SIG-M5 (cell line): ENCODE results near the gene DOCK8.
"Not testable (repeated sequence)": the region's sequence is repeated elsewhere in the genome, so short reads cannot be mapped to it uniquely, and the experiment has no call there.

Experiments used
- DNase-seq: peaks from one replicate; lab custom pipeline; 2025; lab: John Stamatoyannopoulos, UW

DOCK8 gene

DNA sequence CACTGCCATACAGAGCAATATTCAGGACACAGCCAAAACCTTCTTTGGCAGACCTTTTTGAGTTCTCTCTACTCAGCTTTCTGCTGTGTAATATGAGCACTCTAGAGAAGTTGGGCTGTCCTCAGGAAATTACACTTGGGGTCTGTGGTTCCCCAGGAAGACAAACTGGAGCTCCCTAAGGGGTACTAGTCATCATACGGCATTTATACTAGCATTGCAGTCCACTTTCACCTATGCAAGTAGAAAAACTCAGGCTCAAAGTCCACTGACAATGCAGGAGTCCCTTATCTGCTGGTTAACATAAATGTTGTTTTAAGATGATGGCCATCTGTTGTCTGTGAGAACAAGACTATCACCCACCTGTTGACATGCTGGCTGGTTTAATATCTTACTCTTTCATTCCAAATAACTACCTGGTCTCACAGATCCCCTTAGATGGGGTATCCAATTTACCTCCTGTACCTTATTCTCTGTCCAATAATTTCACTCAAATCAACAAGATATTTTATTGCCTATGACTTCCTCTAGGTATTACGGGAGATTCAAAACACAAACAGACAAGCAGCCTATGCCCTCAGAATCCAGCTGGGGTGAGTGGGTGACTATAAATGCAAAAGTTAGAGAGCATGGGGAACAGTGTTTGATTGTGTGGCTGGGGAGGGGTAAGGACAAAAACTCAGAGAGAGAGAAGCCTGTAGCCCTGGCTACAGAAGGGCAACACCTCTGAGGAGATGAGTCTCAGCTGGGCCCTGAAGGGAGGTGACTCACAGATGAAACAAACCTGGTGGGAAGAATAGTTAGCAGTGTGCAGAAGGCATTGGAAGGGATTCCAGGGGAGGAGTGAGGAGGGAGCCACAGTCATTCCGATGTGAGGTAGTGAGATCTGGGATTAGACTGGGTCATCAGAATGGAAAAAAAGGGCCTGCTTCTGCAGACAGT, 10.2 kb downstream of the DOCK8 start:
- DNase-seq: no peak

DNA sequence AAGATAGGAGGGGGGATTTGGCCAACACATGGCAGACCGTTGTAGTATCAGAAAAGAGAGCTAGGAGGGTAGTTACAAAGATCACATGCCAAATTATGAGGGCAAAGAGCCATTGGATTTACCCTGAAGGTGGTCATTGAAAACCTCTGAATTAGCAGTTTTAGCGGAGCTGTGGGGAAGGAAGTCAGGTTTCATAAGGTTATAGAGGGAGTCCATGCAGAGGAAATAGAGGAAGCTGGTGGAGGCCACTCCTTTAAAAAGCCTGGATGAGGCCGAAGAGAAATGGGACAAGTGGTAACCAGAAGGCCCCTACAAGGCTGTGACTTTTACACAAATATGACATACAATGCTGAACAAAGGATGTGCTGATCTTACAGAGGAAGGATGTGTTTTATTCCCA, 13.2 kb downstream of the DOCK8 start:
- no peak for DNase-seq

DNA sequence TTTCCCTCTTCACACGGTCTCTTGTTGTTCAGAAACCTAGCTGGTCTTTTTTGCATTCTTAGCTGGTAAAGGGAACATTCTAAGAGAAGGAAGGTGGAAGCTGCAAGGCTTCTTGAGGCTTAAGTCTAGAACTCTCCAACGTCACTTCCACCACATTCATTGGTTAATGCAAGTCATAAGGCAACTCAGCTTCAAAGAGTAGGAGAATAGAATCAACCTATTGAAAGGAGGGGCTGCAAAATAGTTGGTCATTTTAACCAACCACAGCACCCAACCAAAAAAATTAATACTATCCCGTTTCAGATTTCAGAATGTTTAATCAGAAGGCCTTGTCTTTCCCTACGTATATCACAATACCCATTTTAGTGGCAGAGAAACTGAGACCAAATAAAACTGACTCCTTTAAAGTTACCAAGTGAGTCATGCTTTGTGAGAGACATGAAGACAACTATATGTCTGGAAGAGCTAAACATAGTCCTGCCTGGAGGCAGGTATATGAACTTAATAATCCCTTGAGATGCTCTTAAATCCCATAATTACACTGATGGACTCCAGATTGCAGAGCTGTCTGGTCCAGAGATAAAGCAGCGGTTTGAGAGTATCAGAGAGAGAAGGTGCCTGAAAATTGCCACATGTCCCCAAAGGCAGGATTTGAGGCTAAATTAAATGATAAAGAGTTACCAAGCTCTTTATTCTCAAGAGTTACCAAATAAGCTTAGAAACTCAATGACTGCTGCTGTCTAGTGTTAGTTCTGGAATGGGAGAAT, 14.4 kb downstream of the DOCK8 start:
- DNase-seq: no peak

DNA sequence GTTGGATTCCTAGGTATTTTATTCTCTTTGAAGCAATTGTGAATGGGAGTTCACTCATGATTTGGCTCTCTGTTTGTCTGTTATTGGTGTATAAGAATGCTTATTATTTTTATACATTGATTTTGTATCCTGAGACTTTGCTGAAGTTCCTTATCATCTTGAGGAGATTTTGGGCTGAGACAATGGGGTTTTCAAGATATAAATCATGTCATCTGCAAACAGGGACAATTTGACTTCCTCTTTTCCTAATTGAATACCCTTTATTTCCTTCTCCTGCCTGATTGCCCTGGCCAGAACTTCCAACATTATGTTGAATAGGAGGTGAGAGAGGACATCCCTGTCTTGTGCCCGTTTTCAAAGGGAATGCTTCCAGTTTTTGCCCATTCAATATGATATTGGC, 17.0 kb downstream of the DOCK8 start:
- not testable (repeated sequence) for DNase-seq

DNA sequence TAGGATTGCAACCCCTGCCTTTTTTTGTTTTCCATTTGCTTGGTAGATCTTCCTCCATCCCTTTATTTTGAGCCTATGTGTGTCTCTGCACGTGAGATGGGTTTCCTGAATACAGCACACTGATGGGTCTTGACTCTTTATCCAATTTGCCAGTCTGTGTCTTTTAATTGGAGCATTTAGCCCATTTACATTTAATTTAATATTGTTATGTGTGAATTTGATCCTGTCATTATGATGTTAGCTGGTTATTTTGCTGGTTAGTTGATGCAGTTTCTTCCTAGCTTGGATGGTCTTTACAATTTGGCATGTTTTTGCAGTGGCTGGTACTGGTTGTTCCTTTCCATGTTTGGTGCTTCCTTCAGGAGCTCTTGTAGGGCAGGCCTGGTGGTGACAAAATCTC, 19.0 kb downstream of the DOCK8 start:
- DNase-seq: not testable (repeated sequence)

DNA sequence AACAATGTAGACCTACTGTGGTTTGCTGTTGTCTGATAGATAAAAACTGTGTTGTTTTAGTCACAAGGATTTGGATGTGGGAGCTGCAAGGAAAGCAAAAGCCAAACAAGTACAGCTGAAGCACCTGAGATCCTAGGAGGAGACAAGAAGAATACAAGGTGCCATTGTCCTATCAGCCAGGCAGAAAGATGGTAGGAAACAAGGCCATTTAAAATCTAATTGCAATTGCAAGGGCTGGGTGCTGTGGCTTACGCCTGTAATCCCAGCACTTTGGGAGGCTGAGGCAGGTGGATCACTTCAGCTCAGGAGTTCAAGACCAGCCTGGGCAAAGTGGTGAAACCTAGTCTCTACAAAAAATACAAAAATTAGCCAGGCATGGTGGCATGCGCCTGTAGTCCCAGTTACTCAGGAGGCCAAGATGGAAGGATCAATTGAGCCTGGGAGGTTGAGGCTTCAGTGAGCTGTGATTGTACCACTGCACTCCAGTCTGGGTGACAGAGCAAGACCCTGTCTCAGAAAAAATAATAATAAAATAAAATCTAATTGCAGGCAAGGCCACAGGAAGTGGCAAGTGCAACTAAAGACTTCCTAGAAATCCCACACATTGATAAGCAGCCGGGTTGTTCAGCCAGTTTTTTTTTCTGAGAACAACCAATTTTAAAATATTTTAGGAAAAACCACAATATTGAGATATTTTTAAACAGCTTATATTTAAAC, 22.6 kb downstream of the DOCK8 start:
- DNase-seq: no peak

DNA sequence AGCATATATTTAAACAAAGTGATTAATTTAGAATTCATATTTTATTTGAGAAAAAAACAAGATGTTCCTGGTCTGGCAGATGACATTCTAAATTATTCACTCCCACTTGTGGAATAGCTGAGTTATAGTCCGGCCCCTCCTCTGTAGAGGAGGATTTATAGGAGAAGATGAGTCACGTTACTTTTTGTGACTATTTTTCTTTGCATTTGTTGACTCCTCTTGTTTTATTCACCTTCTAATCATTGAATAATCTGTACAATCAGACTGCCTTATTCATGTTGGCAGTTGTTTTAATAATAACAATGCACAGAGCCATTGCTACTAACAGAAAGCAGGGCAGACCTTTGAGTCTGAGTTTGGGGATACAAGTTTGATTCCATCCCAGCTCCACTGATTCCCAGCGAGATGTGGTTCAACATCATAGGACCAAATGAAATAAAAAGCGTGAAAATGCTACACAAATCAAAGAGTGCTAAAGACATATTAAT, 23.2 kb downstream of the DOCK8 start:
- no peak for DNase-seq

DNA sequence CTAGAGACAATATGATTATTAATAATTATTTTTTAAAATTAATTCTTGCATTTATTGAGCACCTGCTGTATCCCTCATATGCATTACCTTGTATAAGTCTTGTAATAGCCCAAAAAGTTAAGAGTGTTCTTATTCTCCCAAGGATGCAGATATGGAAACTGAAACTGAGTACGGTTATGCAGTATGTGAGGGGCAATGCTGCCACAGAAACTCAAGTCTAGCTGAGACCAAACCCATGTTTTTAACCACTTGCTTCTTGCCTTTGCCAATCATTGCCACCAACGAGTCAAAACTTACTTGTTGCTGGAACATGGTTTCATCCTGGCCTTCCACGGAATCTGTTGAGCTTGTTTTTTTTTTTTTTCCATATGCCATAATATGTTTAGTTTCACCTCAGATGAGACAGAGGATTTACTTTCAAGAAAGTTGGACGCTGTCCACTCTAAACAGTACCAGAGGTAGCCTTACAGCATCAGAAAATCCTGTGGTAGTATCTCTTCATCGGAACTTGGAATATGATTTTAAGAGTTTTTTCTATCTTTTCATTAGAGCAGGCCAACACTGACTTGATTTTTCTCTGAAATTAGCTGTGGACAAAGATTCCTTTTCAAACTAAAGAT, 27.9 kb downstream of the DOCK8 start:
- DNase-seq: no peak

DNA sequence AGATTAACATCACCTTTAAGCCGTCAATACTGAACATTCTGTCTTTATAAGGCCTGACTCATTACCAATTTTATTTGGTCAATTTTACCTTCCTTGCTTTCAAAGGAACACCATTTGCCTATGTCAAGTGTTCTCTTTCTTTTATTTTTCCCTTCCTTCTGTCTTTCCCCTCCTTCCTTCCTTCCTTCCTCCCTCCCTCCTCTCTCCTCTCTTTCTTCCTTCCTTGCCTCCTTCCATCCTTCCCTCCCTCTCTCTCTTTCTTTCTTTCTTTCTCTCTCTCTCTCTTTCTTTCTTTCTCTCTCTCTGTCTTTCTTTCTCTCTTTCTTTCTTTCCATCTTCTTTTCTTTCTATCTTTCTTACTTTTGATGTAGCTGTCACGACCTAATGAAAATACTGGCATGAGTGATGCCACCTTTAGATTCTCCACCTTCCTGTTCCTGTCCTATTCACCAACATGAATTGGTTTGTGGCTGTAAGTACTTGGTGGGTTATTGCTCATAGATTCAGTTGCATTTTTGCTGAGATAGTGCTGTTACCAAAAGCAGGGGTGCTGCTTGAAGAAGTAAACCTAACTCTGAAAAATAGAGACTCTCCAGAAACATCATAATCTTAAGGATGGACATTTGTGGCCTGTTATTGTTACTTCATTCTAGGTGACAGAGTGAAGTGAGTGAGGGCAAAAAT, 33.8 kb downstream of the DOCK8 start:
- no peak for DNase-seq

DNA sequence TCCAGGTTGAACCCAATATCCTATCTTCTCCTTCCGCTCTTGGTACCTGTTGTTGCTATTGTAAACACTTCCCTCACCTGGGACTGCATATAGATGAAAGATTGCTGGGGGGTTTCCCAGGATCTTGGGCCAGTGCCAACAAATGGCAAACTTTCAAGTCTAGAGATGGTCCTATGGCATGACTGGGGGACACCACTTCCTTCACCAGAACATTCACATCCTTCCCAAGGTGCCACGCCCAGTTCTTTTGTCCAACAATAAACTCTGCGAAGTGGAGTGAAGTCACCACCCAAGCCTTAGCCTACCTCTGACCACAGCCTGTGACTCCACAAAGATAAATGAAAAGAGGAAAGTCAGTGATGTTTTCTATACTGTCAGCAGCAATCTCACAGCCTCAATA, 34.4 kb downstream of the DOCK8 start:
- no peak for DNase-seq

DNA sequence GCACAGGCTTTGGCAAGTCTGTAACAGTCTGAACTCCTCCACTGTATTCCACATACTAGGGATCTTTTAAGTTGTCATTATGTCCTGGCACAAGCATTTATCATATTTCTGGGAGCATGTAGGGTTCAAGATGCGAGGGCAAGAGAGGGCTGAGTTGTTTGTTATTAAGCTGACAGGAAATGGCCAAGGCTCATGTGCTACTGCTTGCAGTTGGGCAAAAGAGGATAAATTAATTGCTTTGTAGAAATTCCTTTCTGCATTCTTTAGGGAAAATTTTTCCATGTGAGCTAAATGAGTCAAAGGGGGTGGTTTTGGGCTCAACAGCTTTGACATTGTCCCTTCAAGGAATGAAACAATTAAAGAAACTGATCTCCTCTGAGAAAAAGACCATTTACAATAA, 35.4 kb downstream of the DOCK8 start:
- no peak for DNase-seq

DNA sequence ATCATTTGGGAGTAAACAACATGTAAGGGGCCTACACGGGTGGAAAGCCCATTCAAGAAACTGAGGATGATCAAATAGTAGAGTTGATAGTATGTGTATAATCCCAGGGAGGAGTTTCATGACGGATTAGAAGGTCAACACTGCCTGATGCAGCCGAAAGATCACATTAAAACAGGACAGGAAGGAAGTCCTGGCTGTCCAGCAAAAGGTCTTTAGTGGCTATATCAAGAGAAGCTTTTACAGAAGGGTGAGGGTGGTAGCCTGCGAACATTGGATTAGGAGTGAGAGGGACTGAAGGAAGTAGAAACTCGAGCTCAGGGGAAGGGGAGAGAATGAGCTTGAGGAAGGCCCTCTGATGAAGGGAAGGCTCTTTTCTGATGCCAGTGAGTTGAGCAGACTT, 36.0 kb downstream of the DOCK8 start:
- no peak for DNase-seq

DNA sequence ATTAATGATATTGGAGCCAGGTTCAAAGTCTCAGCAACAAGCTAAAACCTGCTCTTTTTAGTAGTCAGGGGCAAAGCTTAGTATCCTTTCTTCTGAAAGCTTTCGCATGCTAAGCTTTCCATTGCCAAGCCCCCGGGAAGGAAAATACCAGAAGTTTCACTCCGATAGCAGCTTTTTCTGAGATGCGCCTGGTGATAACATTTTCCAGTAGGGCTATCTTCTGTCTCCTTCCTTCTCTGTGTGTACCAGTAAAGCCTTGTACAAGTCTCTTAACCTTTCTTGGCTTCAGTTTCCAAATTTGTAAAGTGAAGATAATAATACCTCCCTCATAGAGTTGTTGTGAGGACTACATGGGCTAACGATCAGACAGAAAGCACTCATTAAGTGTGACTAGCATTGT, 36.7 kb downstream of the DOCK8 start:
- no peak for DNase-seq

DNA sequence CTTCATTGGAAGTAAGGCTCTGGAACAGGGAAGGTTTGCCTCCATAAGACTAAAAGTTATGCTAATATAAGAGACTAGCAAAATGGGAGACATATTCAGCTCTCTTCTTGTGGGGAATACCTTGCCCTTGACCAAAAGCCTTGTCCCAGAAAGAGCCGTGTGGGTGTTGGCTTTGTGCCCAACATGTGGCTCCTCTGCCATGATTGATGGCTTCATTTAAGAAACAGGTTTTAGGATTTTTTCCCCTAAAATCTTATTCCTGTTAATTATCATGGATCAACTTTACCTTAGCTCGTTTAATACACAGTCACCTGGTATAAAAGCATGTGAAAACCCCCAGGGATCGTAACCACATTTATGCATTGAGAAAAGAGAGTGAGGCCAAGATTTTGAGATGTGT, 38.9 kb downstream of the DOCK8 start:
- DNase-seq: no peak

DNA sequence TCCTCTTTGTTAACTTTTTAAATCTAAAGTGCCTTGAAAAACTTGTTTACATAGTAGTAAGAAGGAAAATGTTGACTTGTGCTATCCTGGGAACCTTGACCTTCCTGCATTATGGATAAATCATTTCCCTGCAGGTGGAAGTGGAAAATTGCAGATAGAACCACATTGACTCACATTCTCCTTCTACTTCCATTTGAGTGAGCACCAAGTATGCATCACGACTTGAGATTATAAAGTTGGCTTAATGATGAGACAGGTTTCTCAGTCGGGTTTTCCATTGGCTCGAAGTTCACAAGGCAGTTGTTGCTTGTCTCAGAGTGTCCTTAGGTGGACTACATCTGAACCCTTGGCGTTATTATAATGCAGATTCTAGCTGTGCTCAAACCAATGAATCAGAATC, 39.9 kb downstream of the DOCK8 start:
- DNase-seq: no peak

DNA sequence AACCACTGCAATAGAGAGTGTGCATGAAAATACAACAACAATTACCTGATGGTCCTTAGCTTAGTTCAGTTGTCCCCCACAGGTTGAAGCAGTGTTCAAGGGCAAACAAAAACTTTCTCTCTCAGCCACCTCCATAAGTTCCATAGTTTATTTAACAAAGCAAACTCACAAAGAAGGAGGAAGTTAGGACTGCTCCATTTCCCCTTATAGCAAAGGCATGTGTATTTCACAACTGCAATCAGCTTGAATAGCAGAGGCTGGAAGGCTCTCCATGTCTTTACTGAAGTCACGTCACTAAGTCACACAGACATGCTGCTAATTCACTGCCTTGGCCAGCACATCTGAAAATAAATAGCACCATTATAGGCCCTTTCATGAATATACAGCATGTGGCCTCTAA, 43.3 kb downstream of the DOCK8 start:
- DNase-seq: peak; percentile 56

DNA sequence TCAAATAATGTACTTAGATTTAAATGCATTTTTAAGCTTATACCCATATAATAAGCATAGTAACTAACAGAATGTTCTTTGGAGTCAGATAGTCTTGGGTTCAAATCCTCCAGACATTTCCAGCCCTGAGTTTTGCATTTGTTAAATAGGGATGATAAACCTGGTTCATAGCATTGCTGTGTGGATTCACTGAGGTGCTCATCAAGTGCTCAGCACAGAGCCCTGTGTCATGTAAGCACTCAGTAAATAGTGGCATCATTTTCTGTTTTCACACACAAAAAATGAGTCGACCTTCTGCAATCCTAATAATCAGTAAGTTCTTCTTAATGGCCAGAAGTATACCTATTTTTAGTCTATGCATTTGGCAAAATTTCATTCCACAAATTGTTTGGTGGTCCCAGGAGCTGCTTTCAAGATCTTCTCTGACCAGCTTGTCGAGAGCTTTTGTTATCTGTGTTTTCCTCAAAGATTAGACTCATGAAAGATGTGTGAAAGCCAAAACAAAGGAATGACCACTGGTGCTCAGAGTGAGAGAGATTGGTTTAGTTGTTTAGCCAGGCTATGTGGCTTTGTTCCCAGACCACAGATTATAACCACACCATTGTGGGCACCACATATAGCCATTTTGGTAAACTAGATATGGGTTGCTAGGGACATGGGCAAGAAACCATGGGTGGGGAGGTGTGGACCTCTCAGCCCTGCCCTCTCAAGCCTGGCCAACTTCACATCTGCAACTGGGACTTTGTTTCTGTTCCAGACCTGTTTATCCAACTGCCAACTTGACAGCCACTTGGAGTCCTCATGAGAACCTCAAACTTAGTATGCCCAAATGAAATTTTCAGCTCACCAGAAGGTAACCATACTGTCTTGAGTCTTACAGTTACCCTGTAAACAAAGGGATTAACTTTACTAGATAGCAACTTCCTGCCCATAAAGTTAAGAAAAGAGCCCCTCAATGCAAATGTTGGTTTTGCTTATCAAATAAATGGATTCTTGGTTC, 45.0 kb downstream of the DOCK8 start:
- DNase-seq: no peak

DNA sequence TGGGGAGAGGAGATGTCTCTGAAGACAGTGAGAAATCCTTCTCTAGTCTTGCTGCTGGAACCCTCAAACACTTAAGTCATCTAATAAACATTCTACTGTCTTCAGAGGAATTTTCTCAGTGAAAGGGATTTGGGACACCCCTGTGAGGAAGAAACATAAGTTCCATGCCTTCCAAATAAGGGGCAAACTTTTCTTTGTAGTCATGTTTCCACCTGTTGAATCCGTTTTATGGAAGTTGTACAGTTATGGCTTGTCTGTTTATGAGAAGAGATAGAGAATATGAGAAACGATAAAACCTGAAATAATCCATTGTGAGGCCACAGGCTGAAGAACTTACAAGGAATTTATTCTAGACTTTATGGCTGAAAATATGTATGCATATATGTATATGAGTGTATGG, 49.6 kb downstream of the DOCK8 start:
- no peak for DNase-seq

DNA sequence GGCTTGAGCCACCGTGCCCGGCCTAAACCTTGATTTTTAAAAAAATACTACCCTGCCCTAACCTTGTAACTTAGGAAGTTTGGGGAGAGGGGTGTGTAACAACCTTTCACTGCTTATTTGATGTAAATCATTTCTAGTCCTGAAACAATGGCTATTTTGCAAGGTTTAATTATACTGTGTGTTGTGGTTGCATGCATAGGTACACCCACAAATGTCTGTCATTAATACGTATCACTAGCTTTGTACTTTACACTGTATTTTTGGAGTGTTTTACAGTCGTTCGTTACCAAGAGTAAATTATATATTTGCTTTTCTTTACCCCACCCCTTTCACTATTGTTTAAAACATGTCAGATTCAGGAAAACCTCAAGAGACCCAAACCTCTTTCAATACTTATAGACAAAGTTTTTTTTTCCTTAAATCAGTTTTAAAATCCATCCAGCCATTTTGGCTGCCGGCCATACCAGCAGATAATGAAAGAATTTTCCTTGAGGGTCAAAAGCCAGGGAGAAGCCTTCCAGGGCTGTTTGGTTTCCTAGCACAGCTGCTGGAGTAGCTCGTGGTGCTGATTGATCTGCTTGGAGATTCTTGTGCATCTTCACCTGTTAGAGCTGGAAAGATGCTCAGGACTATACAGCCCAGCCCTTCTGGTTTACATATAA, 50.7 kb downstream of the DOCK8 start:
- DNase-seq: no peak

DNA sequence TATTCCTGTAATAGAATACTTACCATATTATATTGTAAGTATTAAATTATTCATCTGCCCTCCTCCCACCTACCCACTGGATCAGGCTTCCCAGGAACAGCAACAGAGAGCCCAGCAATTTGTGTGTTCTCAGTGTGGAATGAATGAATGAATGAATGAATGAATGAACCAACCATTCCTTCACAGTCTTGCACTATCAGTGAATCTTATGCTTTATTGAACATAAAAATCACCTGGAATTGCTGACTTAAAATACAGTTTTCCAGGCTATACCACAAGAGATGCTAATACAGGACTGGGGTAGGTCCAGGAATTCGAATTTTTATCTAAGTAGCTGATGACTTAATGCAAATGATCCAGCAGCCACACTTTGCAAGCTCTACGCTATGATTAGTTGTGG, 51.6 kb downstream of the DOCK8 start:
- no peak for DNase-seq
